Pons (tissue), 1 donor: Measurements from ENCODE around the gene PRKN.
"Not testable (repeated sequence)": the region's sequence is repeated elsewhere in the genome, so short reads cannot be mapped to it uniquely, and the experiment has no call there.

ENCODE experiments used
- DNase-seq: peaks from one replicate; pipeline ENCODE4 v3.0.0-alpha.2; 2016; ENCODE audit warnings: low spot score

The PRKN gene

GRCh38 chr6:161546632-161547031, 1180.9 kb downstream of the PRKN start:
- no peak for DNase-seq

GRCh38 chr6:161545741-161546140, 1181.8 kb downstream of the PRKN start:
- no peak for DNase-seq

GRCh38 chr6:161544801-161545480, 1182.6 kb downstream of the PRKN start:
- DNase-seq, result no peak

DNA sequence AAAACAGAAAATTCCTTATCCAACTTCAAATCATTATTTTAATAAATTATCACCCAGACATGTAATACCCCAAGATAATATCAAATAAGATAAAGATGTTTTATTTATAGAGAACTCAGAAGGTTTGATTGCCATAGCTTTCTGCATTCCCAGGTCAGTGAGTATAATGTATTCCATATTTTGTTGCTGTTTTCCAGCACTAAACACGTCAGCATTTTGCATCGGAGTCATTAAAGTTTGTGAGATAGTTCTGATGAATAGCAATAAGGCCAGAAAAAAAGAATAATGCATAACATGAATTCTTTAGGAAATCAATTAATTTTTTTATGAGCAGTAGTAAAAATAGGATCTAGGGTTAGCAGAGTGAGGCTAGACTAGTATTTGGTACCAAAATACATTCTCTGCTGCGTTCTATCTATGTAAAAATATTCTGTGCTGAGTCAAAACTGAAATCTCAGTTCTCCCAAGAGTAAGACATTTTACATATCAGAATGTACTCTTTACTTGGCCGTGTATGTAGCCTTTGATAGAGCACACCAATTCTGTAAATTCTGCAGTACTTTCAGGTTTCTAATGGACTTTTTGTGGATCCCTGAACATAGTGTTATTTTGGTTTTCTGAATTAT, 1183.8 kb downstream of the PRKN start:
- DNase-seq, result no peak

DNA sequence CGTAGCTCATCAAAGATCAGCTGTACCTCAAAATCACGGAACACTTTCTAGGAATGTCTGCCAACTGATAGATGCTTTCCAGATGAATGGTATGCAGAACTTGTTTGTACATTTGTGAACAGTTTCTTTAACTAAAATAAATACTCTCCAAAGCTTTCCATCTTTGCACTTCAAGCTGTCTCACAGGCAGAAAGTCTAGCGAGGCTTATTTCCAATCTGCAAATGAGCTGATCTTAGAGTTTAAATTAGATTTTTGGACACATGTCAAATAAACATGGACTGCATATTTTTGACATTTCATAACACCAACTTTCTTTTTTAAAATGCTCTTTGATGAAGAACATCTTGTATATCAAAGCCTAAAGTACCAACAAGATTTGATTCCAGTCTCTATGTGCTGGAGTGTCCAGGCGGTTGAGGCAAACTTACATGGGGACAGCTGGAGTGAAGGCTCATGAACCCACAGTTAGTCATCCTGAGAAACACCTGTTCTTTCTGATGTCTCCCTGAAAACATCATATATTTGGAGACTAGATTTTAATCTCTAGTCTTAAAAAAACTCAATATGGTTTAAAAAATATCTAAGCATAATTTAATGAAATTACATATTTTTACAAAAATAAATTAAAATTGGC, 1185.1 kb downstream of the PRKN start:
- DNase-seq, result no peak

GRCh38 chr6:161540532-161540931, 1187.0 kb downstream of the PRKN start:
- no peak for DNase-seq

- DNase-seq, result no peak
These were observed 1191.3 kb downstream of the PRKN start for GRCh38 chr6:161536224-161536630.

DNA sequence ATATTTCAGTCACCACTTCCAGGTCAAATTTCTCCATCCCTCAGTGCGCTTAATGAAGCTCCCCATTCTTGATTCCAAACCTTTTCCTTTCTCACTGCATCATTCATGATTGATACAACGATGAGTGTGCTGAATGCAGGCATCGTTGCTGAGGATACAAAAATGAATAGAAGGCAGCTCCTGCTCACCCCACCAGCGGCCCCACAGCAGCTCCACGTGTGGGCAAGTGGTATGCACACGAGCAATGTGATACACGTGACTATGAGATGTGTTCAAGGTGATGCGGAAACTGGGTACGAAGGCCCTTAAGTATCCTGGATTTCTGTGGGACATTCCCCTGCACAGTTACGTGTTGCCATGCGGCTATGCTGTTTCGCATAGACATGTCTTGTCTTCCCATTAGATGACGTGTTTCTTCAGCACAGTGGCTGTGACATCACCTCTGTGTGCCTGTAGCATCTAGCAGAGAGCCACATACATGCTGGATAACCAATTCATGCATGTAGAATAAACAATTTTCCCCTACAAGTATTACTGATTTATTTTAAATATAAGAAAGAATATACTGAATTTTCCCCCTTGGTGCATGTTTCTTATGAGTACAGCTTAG, 1193.2 kb downstream of the PRKN start:
- DNase-seq, result no peak

DNA sequence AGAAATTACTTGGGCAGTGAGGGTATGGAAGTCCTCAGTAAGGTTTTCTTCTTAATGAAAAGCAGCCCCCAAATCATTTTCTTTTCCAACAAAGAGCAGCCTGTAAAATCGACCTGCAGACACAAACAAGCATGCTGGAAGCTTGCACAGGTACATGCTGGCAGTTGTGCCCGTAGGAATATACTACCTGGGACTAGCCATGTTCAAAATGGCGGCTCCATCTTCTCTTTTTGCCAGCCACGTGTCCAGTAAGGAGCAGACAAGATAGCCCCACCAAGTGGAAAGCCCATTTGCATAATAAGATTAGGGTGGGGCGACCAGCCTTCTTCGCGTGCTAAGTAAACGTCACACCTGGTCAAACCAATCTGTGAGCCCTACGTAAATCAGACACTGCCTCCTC, 1194.3 kb downstream of the PRKN start:
- no peak for DNase-seq

GRCh38 chr6:161532536-161532935, 1195.0 kb downstream of the PRKN start:
- DNase-seq, result no peak

DNA sequence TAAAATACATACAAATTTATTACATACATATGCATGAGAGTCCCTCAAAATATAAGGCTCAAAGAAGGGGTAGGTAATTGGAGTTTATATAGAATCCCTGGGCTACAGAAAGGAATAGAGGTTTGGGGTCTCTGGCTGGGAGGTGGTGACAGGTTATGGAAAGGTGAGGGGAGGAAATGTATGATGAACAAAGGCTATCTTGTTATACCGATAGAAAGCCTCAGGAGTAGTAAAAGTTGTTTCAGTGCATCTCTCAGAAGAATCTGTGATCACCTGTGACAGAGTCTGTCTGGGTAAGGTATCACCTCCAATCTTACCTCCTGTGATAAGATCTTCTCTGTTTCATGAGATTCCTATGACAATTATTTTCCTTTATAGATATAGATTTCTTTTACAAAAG, 1200.8 kb downstream of the PRKN start:
- DNase-seq, result no peak

- no peak for DNase-seq
These were observed 1204.2 kb downstream of the PRKN start for GRCh38 chr6:161523362-161523761.

GRCh38 chr6:161522276-161522675, 1205.3 kb downstream of the PRKN start:
- no peak for DNase-seq

- no peak for DNase-seq
These were observed 1216.0 kb downstream of the PRKN start for GRCh38 chr6:161511447-161512095.

GRCh38 chr6:161508341-161508740, 1219.2 kb downstream of the PRKN start:
- no peak for DNase-seq

DNA sequence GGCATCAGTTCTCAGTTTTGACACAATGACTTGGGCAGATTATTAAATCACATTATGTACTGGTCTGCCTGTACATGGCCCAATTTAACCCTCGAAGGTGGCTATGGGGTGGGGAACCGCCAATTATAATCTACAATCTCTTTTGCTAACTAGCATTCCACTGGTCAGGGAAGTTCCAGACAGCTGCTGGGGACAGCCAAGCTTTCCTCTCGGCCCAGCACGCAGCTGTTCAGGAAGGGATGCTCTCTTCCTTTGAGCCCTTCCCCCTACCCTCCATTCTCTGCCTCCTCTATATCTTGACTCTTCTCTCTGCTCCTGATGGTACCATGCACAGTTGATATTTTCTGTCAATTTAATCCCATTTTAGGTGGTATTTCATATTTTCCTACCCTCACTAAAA, 1220.2 kb downstream of the PRKN start:
- DNase-seq, result no peak

DNA sequence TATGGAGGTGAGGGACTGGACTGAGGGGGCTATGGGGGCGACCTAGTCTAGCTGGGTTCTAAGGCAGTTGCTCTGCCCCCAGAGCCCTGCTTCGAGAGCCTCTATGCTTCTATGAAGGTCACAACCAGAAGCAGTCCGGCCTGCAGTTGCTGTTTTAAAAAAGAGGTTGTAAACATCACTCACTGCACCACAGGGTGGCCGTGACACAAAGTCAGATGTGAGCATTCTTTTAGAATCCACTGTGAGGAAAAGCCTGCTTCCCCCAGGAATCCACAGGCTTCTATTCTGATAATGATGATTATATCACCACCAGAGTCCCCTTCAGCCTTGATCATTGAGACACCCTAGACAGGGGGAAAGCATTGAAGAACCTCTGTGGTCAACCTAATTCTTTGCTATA, 1224.0 kb downstream of the PRKN start:
- DNase-seq, result no peak

DNA sequence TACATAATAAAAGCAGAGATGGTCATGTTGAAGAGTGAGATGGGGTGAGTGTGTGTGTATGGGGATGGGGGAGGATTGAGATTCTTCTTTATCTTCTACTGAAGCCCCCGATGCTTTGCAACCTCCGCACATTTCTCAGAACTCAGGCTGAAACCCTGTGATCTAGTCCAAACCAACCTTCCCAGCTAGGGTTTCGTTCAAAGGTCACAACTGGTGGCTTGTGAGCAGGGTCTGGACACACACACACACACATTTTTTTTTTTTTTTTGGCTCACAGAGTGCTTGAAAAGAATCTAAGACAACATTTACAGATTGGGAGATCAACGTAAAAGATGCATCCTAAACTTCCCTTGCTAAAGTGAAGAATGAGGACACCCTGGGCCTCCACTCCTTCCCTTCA, 1228.7 kb downstream of the PRKN start:
- no peak for DNase-seq

DNA sequence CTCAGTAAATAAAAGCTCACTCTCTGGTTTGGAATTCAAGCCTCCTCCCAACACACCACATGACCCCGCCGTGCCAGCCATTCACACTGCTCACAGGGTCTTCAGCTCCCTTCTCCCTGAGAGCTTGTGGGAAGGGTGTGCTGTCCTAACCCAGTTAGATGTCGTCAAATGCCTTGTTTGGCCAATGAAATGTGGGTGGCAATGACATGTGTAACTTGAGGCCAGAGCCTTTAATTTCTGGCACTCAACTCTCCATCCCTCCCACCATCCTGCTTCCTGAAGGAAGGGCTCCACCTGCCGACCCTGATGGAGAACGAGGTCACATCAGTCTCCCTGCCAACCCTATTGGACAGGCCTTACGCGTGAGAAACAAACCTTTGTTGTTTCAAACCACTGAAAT, 1229.2 kb downstream of the PRKN start:
- DNase-seq, result no peak

- DNase-seq, result no peak
These were observed 1230.6 kb downstream of the PRKN start for GRCh38 chr6:161496941-161497340.

DNA sequence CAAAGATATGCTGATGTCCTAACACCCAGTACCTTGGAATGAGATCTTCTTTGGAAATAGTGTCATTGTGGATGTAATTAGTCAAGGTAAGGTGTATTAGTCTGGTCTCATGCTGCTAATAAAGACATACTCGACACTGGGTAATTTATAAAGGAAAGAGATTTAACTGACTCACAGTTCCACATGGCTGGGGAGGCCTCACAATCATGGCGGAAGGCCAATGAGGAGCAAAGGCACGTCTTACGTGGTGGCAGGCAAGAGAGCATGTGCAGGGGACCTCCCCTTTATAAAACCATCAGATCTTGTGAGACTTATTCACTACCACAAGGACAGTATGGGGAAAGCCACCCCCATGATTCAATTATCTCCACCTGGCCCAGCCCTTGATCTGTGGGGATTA, 1231.3 kb downstream of the PRKN start:
- not testable (repeated sequence) for DNase-seq

DNA sequence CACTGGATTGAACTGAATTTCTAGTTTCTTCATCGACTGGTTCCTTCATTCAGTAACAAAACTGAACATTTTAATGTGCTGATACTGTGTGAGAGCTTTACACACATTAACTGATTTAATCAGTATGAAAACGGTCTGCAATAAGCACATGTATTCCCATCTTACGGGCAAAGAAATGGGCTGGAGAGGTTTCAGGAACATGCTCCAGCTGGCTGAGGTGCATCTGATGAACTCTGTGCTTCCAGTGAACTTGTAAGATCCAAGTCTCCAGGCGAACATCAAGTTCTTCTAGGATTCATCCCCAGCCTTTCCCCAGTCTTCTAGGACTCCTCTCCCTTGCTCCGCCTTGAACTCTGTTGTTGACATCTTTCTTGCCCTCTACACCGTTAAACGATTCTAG, 1233.0 kb downstream of the PRKN start:
- no peak for DNase-seq
